RPMI7951 (cell line): ENCODE data around the gene IQSEC1. TPM values are rescaled to one million over a fixed set of nuclear protein-coding genes. Genes with fewer than 3 reads are reported as not detected.
"Not testable (repeated sequence)": the region's sequence is repeated elsewhere in the genome, so short reads cannot be mapped to it uniquely, and the experiment has no call there.

Experiments used
- DNase-seq: peaks from one replicate; pipeline ENCODE4 v3.0.0-alpha.2; 2012; ENCODE audit warnings: low read depth
- total RNA-seq: library from RNA; depleted of rRNA; stranded (reverse); fragments of >200 nt; shearing (Covaris generic); gene quantifications from 2 replicates; pipeline ENCODE4 v1.2.3, GENCODE V29; 2014; rRNA removed

Gene IQSEC1
- total RNA-seq, 1 experiment from 2014 or later, result 8.1 TPM

GRCh38 chr3:12878141-12878574 is 195.1 kb downstream of the IQSEC1 start:
- no peak for DNase-seq

- DNase-seq, result no peak
These were observed 196.2 kb downstream of the IQSEC1 start for GRCh38 chr3:12877040-12877439.

- peak; percentile 51 for DNase-seq
These were observed 197.1 kb downstream of the IQSEC1 start for GRCh38 chr3:12875857-12876836.

GRCh38 chr3:12871404-12871983 is 201.7 kb downstream of the IQSEC1 start:
- DNase-seq, result no peak

- DNase-seq, result peak; percentile 67
These were observed 202.3 kb downstream of the IQSEC1 start for GRCh38 chr3:12870942-12871341.

- no peak for DNase-seq
These were observed 204.1 kb downstream of the IQSEC1 start for GRCh38 chr3:12869035-12869621.

- peak; percentile 85 for DNase-seq
These were observed 204.9 kb downstream of the IQSEC1 start for GRCh38 chr3:12868039-12869034.

GRCh38 chr3:12866836-12867235 is 206.4 kb downstream of the IQSEC1 start:
- DNase-seq, result no peak

GRCh38 chr3:12865271-12865670 is 208.0 kb downstream of the IQSEC1 start:
- no peak for DNase-seq

GRCh38 chr3:12862387-12862786 is 210.8 kb downstream of the IQSEC1 start:
- DNase-seq, result no peak

- DNase-seq, result no peak
These were observed 211.6 kb downstream of the IQSEC1 start for GRCh38 chr3:12861611-12862010.

- no peak for DNase-seq
These were observed 213.4 kb downstream of the IQSEC1 start for GRCh38 chr3:12859840-12860239.

GRCh38 chr3:12856626-12857025 is 216.6 kb downstream of the IQSEC1 start:
- no peak for DNase-seq

GRCh38 chr3:12854565-12854964 is 218.7 kb downstream of the IQSEC1 start:
- DNase-seq, result no peak

GRCh38 chr3:12853847-12854246 is 219.4 kb downstream of the IQSEC1 start:
- DNase-seq, result not testable (repeated sequence)

- DNase-seq, result no peak
These were observed 221.0 kb downstream of the IQSEC1 start for GRCh38 chr3:12852201-12852600.

Other genes starting within 250 kb of the IQSEC1 start
- 1,815 and 2,401 TPM in 2 replicates for gene RPL32, start 231.9 kb downstream of the IQSEC1 start, total RNA-seq